H1 (cell line): ENCODE results near the gene STH. TPM values are rescaled to one million over a fixed set of nuclear protein-coding genes. Genes with fewer than 3 reads are reported as not detected.

ENCODE experiments used
- CTCF ChIA-PET: fragments of 300-600 bp; sonication (Branson Sonifier 250); formaldehyde crosslinking; loops from one replicate; lab custom pipeline; 2021; ENCODE audit not compliant: partially characterized antibody; lab: Charles Lee
- POLR2A ChIA-PET: fragments of 300-600 bp; sonication (Branson Sonifier 250); formaldehyde crosslinking; loops from one replicate; lab custom pipeline; 2021; ENCODE audit warnings: inconsistent platforms; ENCODE audit not compliant: partially characterized antibody; lab: Charles Lee
- DNase-seq, 2 experiments: peaks; one replicate each; pipeline versions ENCODE4 v3.0.0 to v3.0.0-alpha.2; 2010 to 2022; ENCODE audit warnings: low spot score in 2 of 2, low read depth in 1 of 2, mixed read lengths in 1 of 2
- FAIRE-seq: peaks from 2 replicates; lab custom pipeline; 2011; peaks lifted over from hg19 to GRCh38; lab: Jason Lieb, UNC
- H2AFZ ChIP-seq: 2 replicates; pipeline ENCODE4 v1.8.1; 2012; ENCODE audit warnings: low read length, inconsistent platforms
- H2AK5ac ChIP-seq: 2 replicates; pipeline ENCODE4 v1.6.1; 2013; ENCODE audit warnings: low read depth, low read length
- H2BK120ac ChIP-seq: replicated peaks from 2 replicates; pipeline ENCODE3; 2013; ENCODE audit warnings: low read depth, low read length, inconsistent platforms
- H2BK12ac ChIP-seq: 2 replicates; pipeline ENCODE4 v1.6.1; 2013; ENCODE audit warnings: low read depth, low read length
- H2BK15ac ChIP-seq: 2 replicates; pipeline ENCODE4 v1.6.1; 2013; ENCODE audit warnings: low read length
- H2BK20ac ChIP-seq: 2 replicates; pipeline ENCODE4 v1.6.1; 2013; ENCODE audit warnings: low read length
- H2BK5ac ChIP-seq: 2 replicates; pipeline ENCODE4 v1.6.1; 2013; ENCODE audit warnings: low read depth, low read length
- H3K14ac ChIP-seq: 2 replicates; pipeline ENCODE4 v1.6.1; 2013; ENCODE audit warnings: inconsistent platforms; ENCODE audit not compliant: insufficient read length
- H3K18ac ChIP-seq: 2 replicates; pipeline ENCODE4 v1.6.1; 2013; ENCODE audit warnings: low read length; ENCODE audit errors: extremely low read depth
- H3K23ac ChIP-seq: 2 replicates; pipeline ENCODE4 v1.6.1; 2013; ENCODE audit warnings: inconsistent platforms; ENCODE audit not compliant: insufficient read length
- H3K23me2 ChIP-seq: 2 replicates; pipeline ENCODE4 v1.6.1; 2013; ENCODE audit warnings: low read depth, low read length
- H3K27ac ChIP-seq: 2 replicates; pipeline ENCODE4 v1.6.1; 2011; ENCODE audit warnings: low read depth, low read length, inconsistent platforms
- H3K27me3 ChIP-seq, 4 experiments: replicated peaks in 1 of 4; 1 replicate in 1 of 4; 2 replicates in 3 of 4; pipeline versions ENCODE4 v1.6.1 to v1.8.1; 2011 to 2013; ENCODE audit warnings: low read length in 3 of 4, mild to moderate bottlenecking in 3 of 4, inconsistent platforms in 2 of 4, mixed read lengths in 2 of 4, moderate library complexity in 1 of 4; ENCODE audit not compliant: control insufficient read depth in 3 of 4, insufficient read depth in 3 of 4; ENCODE audit errors: extremely low read depth in 1 of 4
- H3K36me3 ChIP-seq, 4 experiments: 2 replicates each; pipeline versions ENCODE4 v1.6.1 to v1.8.1; 2011 to 2013; ENCODE audit warnings: mild to moderate bottlenecking in 4 of 4, low read length in 3 of 4, moderate library complexity in 2 of 4, control low read depth in 1 of 4, inconsistent platforms in 1 of 4; ENCODE audit not compliant: insufficient read depth in 4 of 4, control insufficient read depth in 2 of 4
- H3K4ac ChIP-seq: replicated peaks from 2 replicates; pipeline ENCODE3; 2013; ENCODE audit warnings: low read length, low read depth, mixed read lengths, inconsistent platforms; ENCODE audit not compliant: insufficient read length
- H3K4me1 ChIP-seq, 4 experiments: replicated peaks in 1 of 4; 1 replicate in 1 of 4; 2 replicates in 3 of 4; pipeline versions ENCODE4 v1.6.1 to v1.8.1; 2011 to 2013; ENCODE audit warnings: low read length in 3 of 4, inconsistent platforms in 2 of 4, mixed read lengths in 1 of 4; ENCODE audit not compliant: insufficient read depth in 4 of 4, control insufficient read depth in 3 of 4
- H3K4me2 ChIP-seq, 2 experiments: 2 replicates each; pipeline versions ENCODE4 v1.6.1 to v1.8.1; 2011 to 2013; ENCODE audit warnings: low read depth in 2 of 2, low read length in 2 of 2, control low read depth in 1 of 2, inconsistent platforms in 1 of 2, mild to moderate bottlenecking in 1 of 2; ENCODE audit not compliant: insufficient read depth in 1 of 2
- H3K4me3 ChIP-seq, 4 experiments: fragments of 200-600, 300-600 bp in 1 of 4; sonication (generic), shearing (Covaris generic), sonication (Bioruptor Twin) in 1 of 4; 2 replicates each; pipeline versions ENCODE4 v1.5.1 to v1.8.1; 2011 to 2016; ENCODE audit warnings: low read length in 4 of 4, low read depth in 3 of 4, control low read depth in 2 of 4, inconsistent platforms in 2 of 4, mild to moderate bottlenecking in 2 of 4, mixed read lengths in 1 of 4, moderate library complexity in 1 of 4; ENCODE audit not compliant: insufficient read depth in 2 of 4; ENCODE audit errors: extremely low read depth in 1 of 4
- H3K56ac ChIP-seq: replicated peaks from 2 replicates; pipeline ENCODE3; 2013; ENCODE audit warnings: low read depth, mild to moderate bottlenecking, mixed read lengths, low read length, inconsistent platforms; ENCODE audit not compliant: insufficient read length
- H3K79me1 ChIP-seq: 2 replicates; pipeline ENCODE4 v1.6.1; 2013; ENCODE audit warnings: low read depth, low read length, control low read depth
- H3K79me2 ChIP-seq, 2 experiments: 2 replicates each; pipeline versions ENCODE4 v1.6.1 to v1.8.1; 2012 to 2013; ENCODE audit warnings: low read length in 2 of 2, mild to moderate bottlenecking in 2 of 2, inconsistent platforms in 1 of 2; ENCODE audit not compliant: insufficient read depth in 2 of 2, control insufficient read depth in 1 of 2
- H3K9ac ChIP-seq, 4 experiments: replicated peaks in 1 of 4; 1 replicate in 1 of 4; 2 replicates in 3 of 4; pipeline versions ENCODE4 v1.6.1 to v1.8.1; 2011 to 2013; ENCODE audit warnings: low read depth in 3 of 4, low read length in 3 of 4, control low read depth in 2 of 4, mild to moderate bottlenecking in 2 of 4, moderate library complexity in 2 of 4, inconsistent platforms in 1 of 4; ENCODE audit errors: extremely low read depth in 1 of 4
- H3K9me3 ChIP-seq, 2 experiments: 2 replicates each; pipeline versions ENCODE4 v1.6.1 to v1.8.1; 2012 to 2013; ENCODE audit warnings: mild to moderate bottlenecking in 2 of 2, moderate library complexity in 2 of 2, control low read depth in 1 of 2, inconsistent platforms in 1 of 2, low read depth in 1 of 2, low read length in 1 of 2, mixed read lengths in 1 of 2; ENCODE audit not compliant: insufficient read depth in 2 of 2
- H4K20me1 ChIP-seq, 2 experiments: replicated peaks in 1 of 2; 2 replicates each; pipeline versions ENCODE3 to v1.8.1; 2011 to 2013; ENCODE audit warnings: inconsistent platforms in 2 of 2, low read length in 2 of 2, mild to moderate bottlenecking in 1 of 2; ENCODE audit not compliant: insufficient read depth in 2 of 2, control insufficient read depth in 1 of 2
- H4K5ac ChIP-seq: 2 replicates; pipeline ENCODE4 v1.6.1; 2013; ENCODE audit warnings: low read length, low read depth, mixed read lengths, inconsistent platforms; ENCODE audit not compliant: insufficient read length
- H4K8ac ChIP-seq: 2 replicates; pipeline ENCODE4 v1.8.0; 2013; ENCODE audit warnings: mild to moderate bottlenecking, moderate library complexity, low read length, inconsistent platforms; ENCODE audit not compliant: insufficient read depth; ENCODE audit errors: extremely low read depth
- H4K91ac ChIP-seq: replicated peaks from 2 replicates; pipeline ENCODE3; 2013; ENCODE audit warnings: low read length, mixed read lengths, inconsistent platforms; ENCODE audit not compliant: insufficient read length
- WGBS, 2 experiments: shearing (Covaris generic) in 1 of 2; methylation state at CpG; one replicate each; pipeline versions ENCODE4 v1.1.6 to v1.1.7; 2013 to 2015; ENCODE audit warnings: low lambda C conversion rate in 2 of 2, mixed read lengths in 2 of 2, inconsistent platforms in 1 of 2, low coverage in 1 of 2, missing lambda C conversion rate in 1 of 2; ENCODE audit not compliant: insufficient replicate concordance in 2 of 2, insufficient coverage in 1 of 2, insufficient read length in 1 of 2; ENCODE audit errors: extremely low coverage in 1 of 2, missing lambda C conversion rate in 1 of 2; 5-methylcytosine and 5-hydroxymethylcytosine counted together
- polyA plus RNA-seq, 7 experiments: library from polyadenylated mRNA; depleted of rRNA in 3 of 7; stranded (reverse) in 5 of 7; unstranded in 2 of 7; fragments of >200 nt in 5 of 7; fragments of 200-250 nt in 2 of 7; gene quantifications; 1 replicate in 5 of 7; 2 replicates in 1 of 7; 4 replicates in 1 of 7; pipeline versions ENCODE4 v1.2.1 to v1.2.3, GENCODE V29; 2011 to 2013; ENCODE audit warnings: missing spikeins in 2 of 7, mixed read lengths in 2 of 7
- total RNA-seq: library from RNA; stranded (reverse); fragmentation: NEBNext Ultra II Directional; extraction: Animal tissue kit (Norgen Biotek cat#: 25700); gene quantifications from 2 replicates; pipeline ENCODE4 v1.2.1, GENCODE V29; 2021
- TF ChIP-seq, protein P1 (sequence below), 3 experiments: IDR thresholded peaks; 1 replicate in 2 of 3; 2 replicates in 1 of 3; pipeline versions ENCODE4 v1.5.1 to v1.6.1; 2011; ENCODE audit warnings: low read length in 3 of 3, mild to moderate bottlenecking in 3 of 3, inconsistent platforms in 2 of 3, low read depth in 1 of 3, moderate library complexity in 1 of 3; ENCODE audit not compliant: insufficient read depth in 1 of 3; ENCODE audit errors: control extremely low read depth in 1 of 3

STH gene
- total and polyA plus RNA-seq, 2 of the 8 experiments (the other 6 are each of a cell fraction or from before 2014, with no cell fraction given): not detected

- Histone ChIP-seq H3K9me3 (no peaks in the 10 kb centered on the region), H3K4me1 (no peaks in the 10 kb centered on the region; a peak in 1 of 7 replicates), H3K27ac (no peak overlapping the region), H2AFZ (no peak overlapping the region), H4K20me1 (no peaks in the 10 kb centered on the region), H4K5ac (no peak overlapping the region), H3K4me3 (no peak overlapping the region), H3K79me1 (no peaks in the 10 kb centered on the region), H3K4ac (no peak overlapping the region), H3K36me3 (no peaks in the 10 kb centered on the region), H3K79me2 (no peaks in the 10 kb centered on the region), H3K4me2 (no peak overlapping the region), H4K8ac (no peak overlapping the region), H2BK12ac (no peak overlapping the region), H3K23ac (no peak overlapping the region), H3K14ac (no peak overlapping the region), H2BK5ac (no peak overlapping the region), H2AK5ac (no peak overlapping the region), H2BK20ac (no peak overlapping the region), H3K56ac (no peak overlapping the region), H2BK120ac (no peak overlapping the region), H3K23me2 (no peaks in the 10 kb centered on the region), H4K91ac (no peak overlapping the region), H3K9ac (no peak overlapping the region), H2BK15ac (no peak overlapping the region), H3K27me3 (no peaks in the 10 kb centered on the region), H3K18ac (no peak overlapping the region)
- 82% methylated on average over 7 of the region's 7 CpGs; no CpG with 5 or more reads in 1 of the 2 experiments for WGBS, 2 experiments
- DNase-seq (no peak), FAIRE-seq (no peak)
- ChIA-PET POLR2A (no interaction called here), CTCF (interaction anchor here (1.0 to 3.5 kb wide), 8 partner anchors 9 to 286 kb away, joined by 3 to 13 read pairs (median 8); no protein-coding TSS in a partner anchor)
- TF ChIP-seq, protein P1, sequence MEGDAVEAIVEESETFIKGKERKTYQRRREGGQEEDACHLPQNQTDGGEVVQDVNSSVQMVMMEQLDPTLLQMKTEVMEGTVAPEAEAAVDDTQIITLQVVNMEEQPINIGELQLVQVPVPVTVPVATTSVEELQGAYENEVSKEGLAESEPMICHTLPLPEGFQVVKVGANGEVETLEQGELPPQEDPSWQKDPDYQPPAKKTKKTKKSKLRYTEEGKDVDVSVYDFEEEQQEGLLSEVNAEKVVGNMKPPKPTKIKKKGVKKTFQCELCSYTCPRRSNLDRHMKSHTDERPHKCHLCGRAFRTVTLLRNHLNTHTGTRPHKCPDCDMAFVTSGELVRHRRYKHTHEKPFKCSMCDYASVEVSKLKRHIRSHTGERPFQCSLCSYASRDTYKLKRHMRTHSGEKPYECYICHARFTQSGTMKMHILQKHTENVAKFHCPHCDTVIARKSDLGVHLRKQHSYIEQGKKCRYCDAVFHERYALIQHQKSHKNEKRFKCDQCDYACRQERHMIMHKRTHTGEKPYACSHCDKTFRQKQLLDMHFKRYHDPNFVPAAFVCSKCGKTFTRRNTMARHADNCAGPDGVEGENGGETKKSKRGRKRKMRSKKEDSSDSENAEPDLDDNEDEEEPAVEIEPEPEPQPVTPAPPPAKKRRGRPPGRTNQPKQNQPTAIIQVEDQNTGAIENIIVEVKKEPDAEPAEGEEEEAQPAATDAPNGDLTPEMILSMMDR (IDR thresholded peaks at IDR 0.05; ENCODE audit: control extremely low read depth in 1 of 3, insufficient read depth in 1 of 3, low read depth in 1 of 3, low read length in 3 of 3): no peak
Observed at GRCh38 chr17:46000292-46000691, 1.2 kb downstream of the STH start.
